Astrocyte (in vitro differentiated cells and primary cell): Measurements from ENCODE around the gene TMEM259. TPM values are rescaled to one million over a fixed set of nuclear protein-coding genes. Genes with fewer than 3 reads are reported as not detected.

Source experiments
- DNase-seq: peaks from one replicate; pipeline ENCODE4 v3.0.0-alpha.2; 2010; ENCODE audit warnings: low read depth
- FAIRE-seq: peaks from 2 replicates; lab custom pipeline; 2011; peaks lifted over from hg19 to GRCh38; lab: Jason Lieb, UNC
- H2AFZ ChIP-seq: 2 replicates; pipeline ENCODE4 v1.6.0; 2012; ENCODE audit warnings: low read depth, low read length, inconsistent platforms
- H3K27ac ChIP-seq: 2 replicates; pipeline ENCODE4 v1.5.1; 2011; ENCODE audit warnings: low read depth, low read length, inconsistent platforms
- H3K27me3 ChIP-seq: 2 replicates; pipeline ENCODE4 v1.6.0; 2011; ENCODE audit warnings: low read length, inconsistent platforms; ENCODE audit not compliant: insufficient read depth
- H3K36me3 ChIP-seq: 2 replicates; pipeline ENCODE4 v1.5.1; 2011; ENCODE audit warnings: low read length, inconsistent platforms; ENCODE audit not compliant: insufficient read depth
- H3K4me1 ChIP-seq: 2 replicates; pipeline ENCODE4 v1.5.1; 2011; ENCODE audit warnings: low read length, inconsistent platforms; ENCODE audit not compliant: insufficient read depth
- H3K4me2 ChIP-seq: 2 replicates; pipeline ENCODE4 v1.6.0; 2012; ENCODE audit warnings: low read length, inconsistent platforms
- H3K4me3 ChIP-seq: 2 replicates; pipeline ENCODE4 v1.5.1; 2011; ENCODE audit warnings: low read depth, mild to moderate bottlenecking, low read length, inconsistent platforms; ENCODE audit not compliant: insufficient read depth
- H3K79me2 ChIP-seq: 2 replicates; pipeline ENCODE4 v1.6.0; 2012; ENCODE audit warnings: mild to moderate bottlenecking, low read length, inconsistent platforms; ENCODE audit not compliant: insufficient read depth
- H3K9ac ChIP-seq: 2 replicates; pipeline ENCODE4 v1.6.0; 2012; ENCODE audit warnings: mild to moderate bottlenecking, low read length, inconsistent platforms
- H3K9me3 ChIP-seq: 2 replicates; pipeline ENCODE4 v1.5.1; 2012; ENCODE audit warnings: low read depth, mild to moderate bottlenecking, low read length, inconsistent platforms; ENCODE audit not compliant: insufficient read depth
- H4K20me1 ChIP-seq: 2 replicates; pipeline ENCODE4 v1.6.0; 2012; ENCODE audit warnings: low read length, inconsistent platforms; ENCODE audit not compliant: insufficient read depth
- H3K27ac Mint-ChIP-seq: one replicate; pipeline ENCODE4 v1.8.0; 2021; ENCODE audit warnings: mild to moderate bottlenecking, mixed read lengths; ENCODE audit not compliant: unreplicated experiment
- H3K27me3 Mint-ChIP-seq: one replicate; pipeline ENCODE4 v1.8.0; 2021; ENCODE audit warnings: low read depth, mixed read lengths; ENCODE audit not compliant: unreplicated experiment
- H3K36me3 Mint-ChIP-seq: one replicate; pipeline ENCODE4 v1.8.0; 2021; ENCODE audit warnings: low read depth, mixed read lengths; ENCODE audit not compliant: unreplicated experiment
- H3K4me1 Mint-ChIP-seq: one replicate; pipeline ENCODE4 v1.8.0; 2021; ENCODE audit warnings: low read depth, mixed read lengths; ENCODE audit not compliant: unreplicated experiment
- H3K4me3 Mint-ChIP-seq: one replicate; pipeline ENCODE4 v1.8.0; 2021; ENCODE audit warnings: mild to moderate bottlenecking, moderate library complexity, mixed read lengths; ENCODE audit not compliant: unreplicated experiment
- H3K9me3 Mint-ChIP-seq: one replicate; pipeline ENCODE4 v1.8.0; 2021; ENCODE audit warnings: mild to moderate bottlenecking, mixed read lengths; ENCODE audit not compliant: unreplicated experiment
- CTCF ChIP-seq: IDR thresholded peaks from 2 replicates; pipeline ENCODE4 v1.5.1; 2011; ENCODE audit warnings: low read depth, mild to moderate bottlenecking, inconsistent platforms, low read length, moderate library complexity; ENCODE audit not compliant: insufficient read depth
- EZH2 ChIP-seq: IDR thresholded peaks from 2 replicates; pipeline ENCODE4 v1.6.1; 2012; ENCODE audit warnings: mild to moderate bottlenecking, low read length, inconsistent platforms; ENCODE audit not compliant: insufficient read depth
- total RNA-seq: library from RNA; stranded (reverse); gene quantifications from 2 replicates; pipeline ENCODE4 v1.2.1, GENCODE V29; 2021

Gene TMEM259
- total RNA-seq, 1 donor from 2014 or later, result 155 TPM

GRCh38 chr19:995051-995827 is 25.7 kb downstream of the TMEM259 start:
- no peaks in the 10 kb centered on the region for H3K79me2 ChIP-seq
- no peak overlapping the region for H3K4me2 ChIP-seq
- no peak overlapping the region for H3K27ac ChIP-seq
- H3K4me1 ChIP-seq, result peaks cover 8% of the 10 kb centered on the region
- no peak overlapping the region for H2AFZ ChIP-seq
- Mint-ChIP-seq H3K4me3 (no peak overlapping the region), H3K27ac (no peak overlapping the region), H3K4me1 (no peaks in the 10 kb centered on the region), H3K36me3 (peaks cover 5% of the 10 kb centered on the region), H3K9me3 (no peaks in the 10 kb centered on the region), H3K27me3 (peaks cover 15% of the 10 kb centered on the region)
- H3K9ac ChIP-seq, result no peak overlapping the region
- no peak for FAIRE-seq
- H3K36me3 ChIP-seq, result no peaks in the 10 kb centered on the region
- H4K20me1 ChIP-seq, result peaks cover 26% of the 10 kb centered on the region
- TF ChIP-seq EZH2, result no peak
- no peak for TF ChIP-seq CTCF
- H3K9me3 ChIP-seq, result no peaks in the 10 kb centered on the region
- H3K4me3 ChIP-seq, result no peak overlapping the region
- H3K27me3 ChIP-seq, result peaks cover 26% of the 10 kb centered on the region
- DNase-seq, result no peak

GRCh38 chr19:994516-994915 is 26.4 kb downstream of the TMEM259 start:
- H3K4me3 Mint-ChIP-seq, result no peak overlapping the region
- Histone ChIP-seq H3K9ac (no peak overlapping the region), H3K79me2 (no peaks in the 10 kb centered on the region), H2AFZ (no peak overlapping the region), H3K36me3 (no peaks in the 10 kb centered on the region), H3K4me2 (no peak overlapping the region), H3K9me3 (no peaks in the 10 kb centered on the region), H4K20me1 (peaks cover 26% of the 10 kb centered on the region), H3K4me1 (peaks cover 8% of the 10 kb centered on the region), H3K27ac (no peak overlapping the region), H3K4me3 (no peak overlapping the region), H3K27me3 (peaks cover 25% of the 10 kb centered on the region)
- FAIRE-seq, result no peak
- H3K9me3 Mint-ChIP-seq, result no peaks in the 10 kb centered on the region
- H3K27ac Mint-ChIP-seq, result no peak overlapping the region
- no peak for DNase-seq
- no peak for TF ChIP-seq EZH2
- no peak for TF ChIP-seq CTCF
- peaks cover 12% of the 10 kb centered on the region for H3K27me3 Mint-ChIP-seq
- H3K36me3 Mint-ChIP-seq, result peaks cover 5% of the 10 kb centered on the region
- H3K4me1 Mint-ChIP-seq, result no peaks in the 10 kb centered on the region

- Histone ChIP-seq H4K20me1 (peaks cover 26% of the 10 kb centered on the region), H3K9me3 (no peaks in the 10 kb centered on the region), H3K4me3 (no peak overlapping the region), H3K27me3 (peaks cover 19% of the 10 kb centered on the region), H3K4me1 (peaks cover 8% of the 10 kb centered on the region), H3K36me3 (no peaks in the 10 kb centered on the region), H3K4me2 (no peak overlapping the region), H3K79me2 (no peaks in the 10 kb centered on the region), H3K9ac (no peak overlapping the region), H2AFZ (no peak overlapping the region), H3K27ac (no peak overlapping the region)
- peaks cover 5% of the 10 kb centered on the region for H3K36me3 Mint-ChIP-seq
- H3K27ac Mint-ChIP-seq, result no peak overlapping the region
- no peaks in the 10 kb centered on the region for H3K9me3 Mint-ChIP-seq
- H3K4me3 Mint-ChIP-seq, result no peak overlapping the region
- no peak for TF ChIP-seq EZH2
- no peak for TF ChIP-seq CTCF
- H3K4me1 Mint-ChIP-seq, result no peaks in the 10 kb centered on the region
- peaks cover 7% of the 10 kb centered on the region for H3K27me3 Mint-ChIP-seq
- FAIRE-seq (no peak), DNase-seq (no peak)
Observed at GRCh38 chr19:993831-994393, 27.0 kb downstream of the TMEM259 start.
